ENCODE measurements around the gene ZBTB5. TPM values are rescaled to one million over a fixed set of nuclear protein-coding genes. Genes with fewer than 3 reads are reported as not detected.

ZBTB5 gene
- total and polyA plus RNA-seq, 2 of the 13 experiments (the other 11 are each of a cell fraction or from before 2014, with no cell fraction given): 12.5 to 20.5 TPM

DNA sequence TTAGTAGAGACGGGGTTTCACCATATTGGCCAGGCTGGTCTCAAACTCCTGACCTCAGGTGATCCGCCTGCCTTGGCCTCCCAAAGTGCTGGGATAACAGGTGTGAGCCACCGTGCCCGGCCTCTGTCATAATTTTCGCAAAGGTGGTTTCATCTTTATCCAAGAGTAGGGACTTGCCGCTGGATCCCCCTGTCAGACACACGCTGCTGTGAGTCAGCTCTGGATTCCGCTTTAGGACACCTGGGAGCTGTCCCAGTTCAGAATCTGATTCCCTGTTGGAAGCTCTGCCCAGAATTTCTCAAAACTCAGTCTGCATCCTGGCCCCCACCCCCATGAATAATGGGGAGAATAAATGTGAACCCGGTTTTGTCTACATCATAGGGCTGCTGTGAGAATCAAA, 60.7 kb downstream of the ZBTB5 start:
- H4K20me1 ChIP-seq (ENCODE audit: insufficient read depth, low read length): no peaks in the 10 kb centered on the region
- TF ChIP-seq, protein P1, sequence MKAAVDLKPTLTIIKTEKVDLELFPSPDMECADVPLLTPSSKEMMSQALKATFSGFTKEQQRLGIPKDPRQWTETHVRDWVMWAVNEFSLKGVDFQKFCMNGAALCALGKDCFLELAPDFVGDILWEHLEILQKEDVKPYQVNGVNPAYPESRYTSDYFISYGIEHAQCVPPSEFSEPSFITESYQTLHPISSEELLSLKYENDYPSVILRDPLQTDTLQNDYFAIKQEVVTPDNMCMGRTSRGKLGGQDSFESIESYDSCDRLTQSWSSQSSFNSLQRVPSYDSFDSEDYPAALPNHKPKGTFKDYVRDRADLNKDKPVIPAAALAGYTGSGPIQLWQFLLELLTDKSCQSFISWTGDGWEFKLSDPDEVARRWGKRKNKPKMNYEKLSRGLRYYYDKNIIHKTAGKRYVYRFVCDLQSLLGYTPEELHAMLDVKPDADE (CRISPR knock-in tag; IDR thresholded peaks at IDR 0.05): no peak
- TF ChIP-seq ZNF782 (CRISPR knock-in tag; IDR thresholded peaks at IDR 0.05; ENCODE audit: borderline replicate concordance): no peak
- no peak for TF ChIP-seq HMG20A (CRISPR knock-in tag; IDR thresholded peaks at IDR 0.05; ENCODE audit: borderline replicate concordance)
- TF ChIP-seq, protein P2, sequence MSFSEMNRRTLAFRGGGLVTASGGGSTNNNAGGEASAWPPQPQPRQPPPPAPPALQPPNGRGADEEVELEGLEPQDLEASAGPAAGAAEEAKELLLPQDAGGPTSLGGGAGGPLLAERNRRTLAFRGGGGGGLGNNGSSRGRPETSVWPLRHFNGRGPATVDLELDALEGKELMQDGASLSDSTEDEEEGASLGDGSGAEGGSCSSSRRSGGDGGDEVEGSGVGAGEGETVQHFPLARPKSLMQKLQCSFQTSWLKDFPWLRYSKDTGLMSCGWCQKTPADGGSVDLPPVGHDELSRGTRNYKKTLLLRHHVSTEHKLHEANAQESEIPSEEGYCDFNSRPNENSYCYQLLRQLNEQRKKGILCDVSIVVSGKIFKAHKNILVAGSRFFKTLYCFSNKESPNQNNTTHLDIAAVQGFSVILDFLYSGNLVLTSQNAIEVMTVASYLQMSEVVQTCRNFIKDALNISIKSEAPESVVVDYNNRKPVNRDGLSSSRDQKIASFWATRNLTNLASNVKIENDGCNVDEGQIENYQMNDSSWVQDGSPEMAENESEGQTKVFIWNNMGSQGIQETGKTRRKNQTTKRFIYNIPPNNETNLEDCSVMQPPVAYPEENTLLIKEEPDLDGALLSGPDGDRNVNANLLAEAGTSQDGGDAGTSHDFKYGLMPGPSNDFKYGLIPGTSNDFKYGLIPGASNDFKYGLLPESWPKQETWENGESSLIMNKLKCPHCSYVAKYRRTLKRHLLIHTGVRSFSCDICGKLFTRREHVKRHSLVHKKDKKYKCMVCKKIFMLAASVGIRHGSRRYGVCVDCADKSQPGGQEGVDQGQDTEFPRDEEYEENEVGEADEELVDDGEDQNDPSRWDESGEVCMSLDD (CRISPR knock-in tag; IDR thresholded peaks at IDR 0.05; ENCODE audit: borderline replicate concordance): no peak
- no peak for TF ChIP-seq ZBTB21 (CRISPR knock-in tag; IDR thresholded peaks at IDR 0.05)
- no peaks in the 10 kb centered on the region for H3K9me3 ChIP-seq (ENCODE audit: low read length)
- H3K27ac ChIP-seq (ENCODE audit: extremely low read length, insufficient read depth, low read length): no peak overlapping the region
- in situ Hi-C loops (cut with HindIII; ENCODE audit: extremely low pct_ligation_motif_present, low pct_unique_long_range_greater_than_20kb) (no loop called here), intact Hi-C loops (cut with micrococcal nuclease; ENCODE audit: unreplicated experiment) (no loop called here)
- no peak overlapping the region for H3K9ac ChIP-seq (ENCODE audit: insufficient read depth, low read depth, low read length)
- no TSS peak for BruUV-seq (replicated peaks)
- CTCF ChIA-PET (ENCODE audit: low intra/inter-chr PET ratio, low total read pairs): no interaction called here
- H3K4me3 ChIP-seq (replicated peaks in 1 of 3; ENCODE audit: insufficient read depth in 1 of 3, low read depth in 2 of 3, low read length in 3 of 3): no peak overlapping the region
- no peaks in the 10 kb centered on the region for H3K79me2 ChIP-seq (ENCODE audit: insufficient read depth, low read length)
- 41% methylated on average over 9 of the region's 9 CpGs for WGBS (ENCODE audit: low lambda C conversion rate)
- POLR2A ChIA-PET: no interaction called here
- DNase-seq (ENCODE audit: low spot score) (no peak), FAIRE-seq (no peak), ATAC-seq (no peak)
- no peak overlapping the region for H3K4me2 ChIP-seq (ENCODE audit: low read depth, low read length)
- H3K27me3 ChIP-seq (ENCODE audit: control insufficient read depth in 1 of 2, insufficient read depth in 2 of 2, low read length in 2 of 2): 0 out of 5 replicates have a peak, but pooled peaks cover 0 to 3% of the 10 kb centered on the region in 2 experiments
- H3K36me3 ChIP-seq (replicated peaks in 1 of 2; ENCODE audit: control insufficient read depth in 1 of 2, insufficient read depth in 2 of 2, low read length in 2 of 2): no peaks in the 10 kb centered on the region
- peaks cover 16% of the 10 kb centered on the region; the same call in 1 of the 2 replicates for H3K4me1 ChIP-seq (ENCODE audit: insufficient read depth, low read length)
- H2AFZ ChIP-seq (ENCODE audit: low read length): no peak overlapping the region

Measured in HepG2 (cell line).